Activated naive CD8-positive, alpha-beta T cell treated with anti-CD3 and anti-CD28 coated beads for 36 hours (primary cell): ENCODE data around the gene PUSL1. TPM values are rescaled to one million over a fixed set of nuclear protein-coding genes. Genes with fewer than 3 reads are reported as not detected.

ENCODE experiments used
- DNase-seq: peaks from one replicate; pipeline ENCODE4 v3.0.0; 2021
- H3K27ac Mint-ChIP-seq: one replicate; pipeline ENCODE4 v1.8.0; 2022; ENCODE audit warnings: mild to moderate bottlenecking, moderate library complexity, mixed read lengths
- H3K27me3 Mint-ChIP-seq: one replicate; pipeline ENCODE4 v1.8.0; 2022; ENCODE audit warnings: mild to moderate bottlenecking, mixed read lengths
- H3K36me3 Mint-ChIP-seq: one replicate; pipeline ENCODE4 v1.8.0; 2021; ENCODE audit warnings: mild to moderate bottlenecking, mixed read lengths
- H3K4me1 Mint-ChIP-seq: one replicate; pipeline ENCODE4 v1.8.0; 2021; ENCODE audit warnings: mixed read lengths
- H3K4me3 Mint-ChIP-seq: one replicate; pipeline ENCODE4 v1.8.0; 2022; ENCODE audit warnings: mild to moderate bottlenecking, moderate library complexity, mixed read lengths
- H3K9me3 Mint-ChIP-seq: one replicate; pipeline ENCODE4 v1.8.0; 2022; ENCODE audit warnings: mixed read lengths
- total RNA-seq, 2 experiments: library from RNA; stranded (reverse); gene quantifications; one replicate each; pipeline ENCODE4 v1.2.3, GENCODE V29; 2021

The PUSL1 gene
- total RNA-seq, 2 experiments from 2014 or later = 29.6 to 30.0 TPM

DNA sequence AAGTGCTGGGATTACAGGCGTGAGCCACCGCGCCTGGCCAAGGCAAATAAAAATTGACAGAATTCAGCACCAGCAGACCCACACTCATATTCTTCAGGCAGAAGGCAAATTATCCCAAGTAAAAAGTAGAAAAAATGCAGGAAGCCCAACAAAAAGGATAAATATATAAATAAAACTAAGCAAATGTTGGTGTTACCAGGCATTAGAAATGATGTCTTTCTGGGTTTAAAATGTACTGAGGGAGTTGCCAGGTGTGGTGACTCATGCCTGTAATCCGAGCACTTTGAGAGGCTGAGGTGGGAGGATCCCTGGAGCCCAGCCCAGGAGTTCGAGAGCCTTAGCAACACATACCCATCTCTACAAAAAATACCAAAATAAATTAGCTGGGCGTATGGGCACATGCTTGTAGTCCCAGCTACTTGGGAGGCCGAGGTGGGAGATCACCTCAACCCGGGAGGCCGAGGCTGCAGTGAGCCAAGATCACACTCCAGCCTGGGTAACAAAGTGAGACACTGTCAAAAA lies 9.8 kb downstream of the PUSL1 start:
- no peak overlapping the region for H3K27ac Mint-ChIP-seq
- peaks cover 10% of the 10 kb centered on the region for H3K36me3 Mint-ChIP-seq
- H3K4me3 Mint-ChIP-seq = no peak overlapping the region
- peaks cover 15% of the 10 kb centered on the region for H3K4me1 Mint-ChIP-seq
- H3K9me3 Mint-ChIP-seq = no peaks in the 10 kb centered on the region
- no peak for DNase-seq
- H3K27me3 Mint-ChIP-seq = no peaks in the 10 kb centered on the region

DNA sequence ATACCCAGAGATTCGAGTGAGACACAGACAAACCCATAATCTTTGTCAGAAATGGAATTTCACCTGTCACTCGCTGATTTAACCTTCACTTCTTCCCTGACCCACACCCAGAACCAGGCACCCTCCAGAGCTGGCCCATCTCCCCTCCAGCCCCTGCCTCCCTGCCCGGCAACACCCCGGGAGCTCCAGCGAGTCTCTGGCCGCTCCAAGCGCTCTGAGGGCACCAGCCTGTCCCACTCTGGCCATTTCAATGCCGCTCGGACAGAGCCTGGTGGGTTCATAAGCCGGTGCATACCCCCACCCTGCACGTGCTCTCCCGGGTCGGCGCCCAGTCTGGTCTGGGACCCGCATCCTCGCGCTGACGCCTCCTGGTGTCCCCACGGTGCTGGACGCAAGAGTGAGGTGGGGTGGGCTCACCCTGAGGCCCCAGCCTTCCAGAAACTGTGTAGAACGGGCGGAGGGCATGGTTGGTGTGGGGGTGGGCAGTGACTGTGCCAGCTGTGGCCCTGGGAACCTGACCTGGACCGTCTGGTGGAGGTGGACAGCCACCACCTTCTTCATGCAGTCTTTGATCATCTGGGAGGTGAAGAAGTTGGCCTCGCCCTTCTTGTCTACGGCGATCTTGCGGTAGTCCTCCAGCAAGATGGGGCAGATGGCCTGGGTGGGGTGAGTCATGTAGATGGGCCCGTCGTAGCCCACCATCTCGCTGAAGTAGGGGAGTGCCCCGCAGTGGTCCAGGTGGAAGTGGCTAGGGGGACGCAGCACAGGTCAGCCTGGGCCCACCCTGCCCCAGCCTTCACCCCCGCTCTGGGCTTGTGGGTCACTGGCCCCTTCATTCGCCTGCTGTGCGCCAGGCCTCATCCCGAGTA lies 10.6 kb downstream of the PUSL1 start:
- H3K27me3 Mint-ChIP-seq = no peaks in the 10 kb centered on the region
- peaks cover 18% of the 10 kb centered on the region for H3K4me1 Mint-ChIP-seq
- H3K4me3 Mint-ChIP-seq = no peak overlapping the region
- H3K9me3 Mint-ChIP-seq = no peaks in the 10 kb centered on the region
- no peak for DNase-seq
- H3K36me3 Mint-ChIP-seq = peaks cover 15% of the 10 kb centered on the region
- H3K27ac Mint-ChIP-seq = no peak overlapping the region

- Mint-ChIP-seq H3K4me3 (no peak overlapping the region), H3K9me3 (no peaks in the 10 kb centered on the region), H3K27ac (no peak overlapping the region), H3K27me3 (no peaks in the 10 kb centered on the region), H3K36me3 (peaks cover 16% of the 10 kb centered on the region), H3K4me1 (peaks cover 18% of the 10 kb centered on the region)
- no peak for DNase-seq
Measured at GRCh38 chr1:1319646-1319941, 11.2 kb downstream of the PUSL1 start.

GRCh38 chr1:1320666-1321448 lies 12.5 kb downstream of the PUSL1 start:
- no peak overlapping the region for H3K27ac Mint-ChIP-seq
- no peaks in the 10 kb centered on the region for H3K9me3 Mint-ChIP-seq
- no peak overlapping the region for H3K4me3 Mint-ChIP-seq
- H3K4me1 Mint-ChIP-seq = peaks cover 20% of the 10 kb centered on the region
- no peaks in the 10 kb centered on the region for H3K27me3 Mint-ChIP-seq
- peaks cover 14% of the 10 kb centered on the region for H3K36me3 Mint-ChIP-seq
- DNase-seq = no peak

DNA sequence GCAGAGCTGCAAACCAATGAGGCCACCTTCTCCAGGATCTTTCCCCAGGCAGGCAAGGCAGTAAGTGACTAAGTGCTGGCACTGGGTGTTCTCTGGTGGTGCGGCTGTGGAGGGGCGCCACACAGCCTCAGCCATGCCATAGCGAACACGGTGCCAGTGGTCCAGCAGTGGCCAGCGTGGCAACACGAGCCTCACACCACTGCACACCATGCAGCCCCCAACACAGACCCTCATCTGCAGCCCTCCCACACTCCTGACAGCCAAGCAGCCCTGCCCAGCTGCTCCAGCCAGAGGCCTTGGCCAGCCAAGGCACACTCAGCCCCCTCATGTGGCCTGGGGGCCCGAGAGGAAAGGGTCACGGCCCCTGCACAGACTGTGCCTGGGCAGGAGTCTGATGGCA lies 13.1 kb downstream of the PUSL1 start:
- Mint-ChIP-seq H3K27ac (no peak overlapping the region), H3K4me3 (no peak overlapping the region)

DNA sequence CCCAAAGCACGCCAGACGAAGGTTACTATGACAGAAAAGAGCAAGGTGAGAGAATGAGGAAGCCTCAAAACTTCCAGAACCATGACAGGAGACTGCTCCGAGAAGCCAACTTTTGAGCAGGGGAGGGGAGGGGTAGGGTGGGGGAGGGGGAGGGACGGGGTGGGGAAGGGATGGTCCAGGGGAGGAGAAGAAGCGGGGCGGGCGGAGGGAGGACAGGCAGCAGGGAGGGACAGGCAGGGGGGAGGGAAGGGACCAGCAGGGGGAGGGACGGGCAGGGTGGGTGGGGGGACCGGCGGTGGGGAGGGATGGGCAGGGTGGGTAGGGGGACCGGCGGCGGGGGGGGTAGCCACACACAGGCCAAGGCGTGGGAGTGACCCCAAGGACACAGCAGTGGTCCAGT lies 14.0 kb downstream of the PUSL1 start:
- no peak overlapping the region for H3K27ac Mint-ChIP-seq

More for the DNA sequence above, 13.1 kb downstream of the PUSL1 start:
- peaks cover 25% of the 10 kb centered on the region for H3K4me1 Mint-ChIP-seq
- no peaks in the 10 kb centered on the region for H3K9me3 Mint-ChIP-seq
- peaks cover 14% of the 10 kb centered on the region for H3K36me3 Mint-ChIP-seq
- no peak for DNase-seq
- no peaks in the 10 kb centered on the region for H3K27me3 Mint-ChIP-seq

DNA sequence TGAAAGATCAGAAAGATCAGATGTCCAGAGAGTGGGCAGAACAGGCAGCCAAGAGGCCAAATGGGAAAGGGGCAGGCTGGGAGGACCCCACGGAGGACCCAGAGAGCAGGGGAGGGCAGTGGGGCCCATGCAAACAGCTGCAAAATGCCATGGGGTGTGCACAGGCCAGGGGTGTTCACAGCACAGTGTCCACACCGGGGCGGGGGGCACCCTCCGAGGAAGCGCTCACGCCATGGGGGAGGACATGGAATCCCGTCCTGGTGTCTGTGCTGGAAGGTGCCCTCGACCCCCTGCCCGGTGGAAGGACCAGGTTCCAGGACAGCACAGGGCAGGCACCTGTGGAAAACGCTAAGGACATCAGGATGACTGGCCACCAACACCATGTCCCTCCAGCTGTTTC lies 14.6 kb downstream of the PUSL1 start:
- no peak overlapping the region for H3K27ac Mint-ChIP-seq
- H3K27me3 Mint-ChIP-seq = no peaks in the 10 kb centered on the region
- H3K9me3 Mint-ChIP-seq = no peaks in the 10 kb centered on the region
- no peak for DNase-seq
- peaks cover 28% of the 10 kb centered on the region for H3K4me1 Mint-ChIP-seq
- H3K4me3 Mint-ChIP-seq = peak overlapping the region; percentile 84
- H3K36me3 Mint-ChIP-seq = peaks cover 11% of the 10 kb centered on the region

More for the DNA sequence above, 14.0 kb downstream of the PUSL1 start:
- peak overlapping the region; percentile 64 for H3K4me3 Mint-ChIP-seq
- H3K27me3 Mint-ChIP-seq = no peaks in the 10 kb centered on the region
- no peaks in the 10 kb centered on the region for H3K9me3 Mint-ChIP-seq
- peaks cover 28% of the 10 kb centered on the region for H3K4me1 Mint-ChIP-seq
- peaks cover 11% of the 10 kb centered on the region for H3K36me3 Mint-ChIP-seq
- DNase-seq = no peak

DNA sequence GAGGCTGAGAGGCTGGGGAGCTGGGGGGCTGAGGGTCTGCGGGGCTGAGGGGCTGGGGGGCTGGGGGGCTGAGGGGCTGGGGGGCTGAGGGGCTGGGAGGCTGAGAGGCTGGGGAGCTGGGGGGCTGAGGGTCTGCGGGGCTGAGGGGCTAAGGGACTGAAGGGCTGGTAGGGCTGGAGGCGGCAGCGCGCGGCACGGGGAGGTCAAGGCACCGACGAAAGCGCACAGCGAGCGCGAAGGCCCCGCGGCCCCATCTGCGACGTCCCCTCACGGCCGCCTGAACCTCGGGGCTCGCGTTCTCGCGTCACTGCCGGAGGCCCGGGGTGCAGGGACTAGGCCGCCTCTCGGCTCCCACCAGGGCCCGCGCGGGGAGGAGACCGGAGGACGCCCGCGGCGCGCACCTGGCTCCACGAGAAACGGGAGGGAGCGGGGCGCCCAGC lies 15.7 kb downstream of the PUSL1 start:
- H3K4me3 Mint-ChIP-seq = peak overlapping the region; percentile 88
- H3K4me1 Mint-ChIP-seq = peaks cover 28% of the 10 kb centered on the region
- H3K36me3 Mint-ChIP-seq = peaks cover 11% of the 10 kb centered on the region
- DNase-seq = no peak
- H3K27me3 Mint-ChIP-seq = no peaks in the 10 kb centered on the region
- no peak overlapping the region for H3K27ac Mint-ChIP-seq
- H3K9me3 Mint-ChIP-seq = no peaks in the 10 kb centered on the region

DNA sequence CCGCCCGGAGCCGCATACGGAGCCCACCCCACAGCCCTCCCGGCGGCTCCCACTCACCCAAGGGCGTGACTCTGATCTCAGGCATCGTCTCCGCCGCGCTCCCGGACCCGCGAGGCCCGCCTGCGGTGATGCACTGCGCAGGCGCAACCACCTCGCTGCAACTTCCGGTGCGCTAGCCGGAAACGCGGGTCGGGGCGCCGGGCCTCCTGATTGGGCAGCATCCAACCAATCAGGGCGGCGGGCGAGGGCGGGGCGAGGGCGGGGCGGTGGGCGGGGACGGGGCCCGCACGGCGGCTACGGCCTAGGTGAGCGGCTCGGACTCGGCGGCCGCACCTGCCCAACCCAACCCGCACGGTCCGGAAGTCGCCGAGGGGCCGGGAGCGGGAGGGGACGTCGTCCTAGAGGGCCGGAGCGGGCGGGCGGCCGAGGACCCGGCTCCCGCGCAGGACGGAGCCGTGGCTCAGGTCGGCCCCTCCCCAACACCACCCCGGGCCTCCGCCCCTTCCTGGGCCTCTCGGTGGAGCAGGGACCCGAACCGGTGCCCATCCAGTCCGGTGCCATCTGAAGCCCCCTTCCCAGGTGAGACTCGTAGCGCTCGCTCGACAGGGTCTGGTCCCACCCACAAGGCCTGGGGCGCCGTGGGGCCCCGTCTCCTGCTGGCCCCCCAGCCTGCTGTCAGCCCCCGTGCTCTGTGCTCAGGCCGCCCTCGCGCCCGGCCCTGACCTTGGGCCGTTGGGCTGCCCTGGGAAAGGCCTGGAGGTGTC lies 16.3 kb downstream of the PUSL1 start, which contains the start of the genes CPTP and INTS11:
CPTP (plus strand) TSS at position 279 of the 764 bp plus-strand sequence. CDS start 2,109 bp downstream, outside the sequence.
INTS11 (minus strand) TSS at position 137 of the 764 bp plus-strand sequence; CDS start at position 85, 52 bp downstream.
- DNase-seq = peak; percentile 97
- H3K36me3 Mint-ChIP-seq = peaks cover 9% of the 10 kb centered on the region
- H3K27ac Mint-ChIP-seq = peak within 1 kb of the TSS; percentile 90
- no peaks in the 10 kb centered on the region for H3K27me3 Mint-ChIP-seq
- no peaks in the 10 kb centered on the region for H3K9me3 Mint-ChIP-seq
- H3K4me1 Mint-ChIP-seq = peaks cover 28% of the 10 kb centered on the region
- H3K4me3 Mint-ChIP-seq = peak within 1 kb of the TSS; percentile 88

DNA sequence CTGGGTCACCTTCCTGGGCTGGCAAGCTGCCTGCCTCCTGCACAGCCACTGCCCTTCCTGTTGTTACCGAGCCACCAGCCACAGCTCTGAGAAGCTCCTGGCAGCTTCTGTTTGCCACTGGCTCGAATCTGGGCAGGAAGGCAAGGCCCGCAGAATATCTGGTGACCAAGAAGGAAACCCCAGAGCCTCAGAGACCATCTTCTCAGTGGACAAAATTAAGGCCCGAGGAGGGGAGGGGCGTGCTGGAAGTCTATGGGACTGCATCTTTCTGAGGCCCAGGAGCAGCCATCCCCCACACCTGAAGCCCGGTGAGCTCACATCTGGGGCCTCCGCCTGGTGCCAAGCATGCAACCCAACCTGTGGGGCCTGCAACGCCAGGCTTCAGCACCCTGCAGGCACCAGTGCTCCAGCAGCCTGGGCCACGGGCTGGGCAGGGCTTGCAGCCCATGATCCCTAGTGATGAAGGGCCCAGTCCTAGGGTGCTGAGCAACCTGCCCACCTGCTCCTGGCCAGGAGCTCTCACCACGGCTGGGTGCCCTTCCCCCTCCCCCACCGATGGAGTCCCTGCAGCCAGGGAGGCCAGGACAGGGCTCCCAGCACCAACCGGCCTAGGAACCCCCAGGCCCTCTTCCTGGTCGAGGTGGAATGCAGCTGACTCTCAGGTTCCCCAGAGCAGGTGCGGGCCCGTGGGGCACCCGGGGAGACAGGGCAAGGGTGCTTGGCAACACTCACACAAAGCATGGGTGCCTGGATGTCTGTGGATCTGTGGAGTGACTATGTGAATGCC lies 17.1 kb downstream of the PUSL1 start:
- H3K9me3 Mint-ChIP-seq = no peaks in the 10 kb centered on the region

DNA sequence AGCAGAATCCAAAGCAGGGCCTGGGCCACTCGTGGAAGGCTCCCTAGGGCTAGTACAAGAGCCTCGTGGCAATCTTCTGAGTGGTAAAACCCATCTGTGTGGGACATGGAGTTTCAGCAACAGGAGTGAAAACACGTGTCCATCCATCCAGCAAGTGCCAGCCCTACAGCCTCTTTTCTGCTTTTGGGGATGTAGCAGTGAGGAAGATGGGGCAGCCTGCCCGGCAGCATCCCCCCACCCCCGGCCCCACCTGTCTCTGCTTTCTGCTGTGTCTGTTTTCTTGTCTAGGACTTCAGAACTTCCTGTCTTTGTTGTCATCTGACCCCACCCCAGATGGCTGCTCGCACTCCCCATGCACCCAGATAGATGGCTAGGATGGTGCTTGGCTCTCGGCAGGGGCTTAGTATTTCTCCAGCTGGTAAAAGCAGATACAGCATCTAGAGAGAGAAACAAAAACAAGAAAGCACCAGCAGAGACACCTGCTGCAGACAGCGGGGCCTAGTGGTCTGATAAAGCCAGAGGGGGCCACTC lies 17.7 kb downstream of the PUSL1 start:
- no peaks in the 10 kb centered on the region for H3K27me3 Mint-ChIP-seq
- DNase-seq = no peak
- peaks cover 9% of the 10 kb centered on the region for H3K36me3 Mint-ChIP-seq
- H3K9me3 Mint-ChIP-seq = no peaks in the 10 kb centered on the region
- H3K4me1 Mint-ChIP-seq = peaks cover 25% of the 10 kb centered on the region
- H3K27ac Mint-ChIP-seq = peak overlapping the region; percentile 38
- peak overlapping the region; percentile 73 for H3K4me3 Mint-ChIP-seq

More for the DNA sequence above, 17.1 kb downstream of the PUSL1 start:
- Mint-ChIP-seq H3K4me1 (peaks cover 25% of the 10 kb centered on the region), H3K27ac (peak overlapping the region; percentile 60), H3K4me3 (peak overlapping the region; percentile 73), H3K36me3 (peaks cover 9% of the 10 kb centered on the region), H3K27me3 (no peaks in the 10 kb centered on the region)
- no peak for DNase-seq

DNA sequence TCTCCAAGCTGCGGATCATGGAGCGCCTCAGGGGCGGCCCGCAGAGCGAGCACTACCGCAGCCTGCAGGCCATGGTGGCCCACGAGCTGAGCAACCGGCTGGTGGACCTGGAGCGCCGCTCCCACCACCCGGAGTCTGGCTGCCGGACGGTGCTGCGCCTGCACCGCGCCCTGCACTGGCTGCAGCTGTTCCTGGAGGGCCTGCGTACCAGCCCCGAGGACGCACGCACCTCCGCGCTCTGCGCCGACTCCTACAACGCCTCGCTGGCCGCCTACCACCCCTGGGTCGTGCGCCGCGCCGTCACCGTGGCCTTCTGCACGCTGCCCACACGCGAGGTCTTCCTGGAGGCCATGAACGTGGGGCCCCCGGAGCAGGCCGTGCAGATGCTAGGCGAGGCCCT lies 18.9 kb downstream of the PUSL1 start:
- H3K27me3 Mint-ChIP-seq = no peaks in the 10 kb centered on the region
- no peak overlapping the region for H3K4me3 Mint-ChIP-seq
- no peak overlapping the region for H3K27ac Mint-ChIP-seq
- no peaks in the 10 kb centered on the region for H3K9me3 Mint-ChIP-seq
- no peak for DNase-seq
- H3K36me3 Mint-ChIP-seq = peaks cover 6% of the 10 kb centered on the region
- H3K4me1 Mint-ChIP-seq = peaks cover 18% of the 10 kb centered on the region

GRCh38 chr1:1328254-1328653 lies 19.9 kb downstream of the PUSL1 start:
- Mint-ChIP-seq H3K4me3 (no peak overlapping the region), H3K36me3 (peaks cover 5% of the 10 kb centered on the region), H3K27me3 (no peaks in the 10 kb centered on the region), H3K4me1 (peaks cover 14% of the 10 kb centered on the region), H3K9me3 (no peaks in the 10 kb centered on the region), H3K27ac (no peak overlapping the region)
- no peak for DNase-seq
